Glutamatergic neuron (in vitro differentiated cells): ENCODE data around the gene SLC35B1. TPM values are rescaled to one million over a fixed set of nuclear protein-coding genes. Genes with fewer than 3 reads are reported as not detected.

Source experiments
- DNase-seq: peaks from one replicate; pipeline ENCODE4 v3.0.0; 2022
- H3K27ac Mint-ChIP-seq: one replicate; pipeline ENCODE4 v1.8.0; 2020; ENCODE audit warnings: mild to moderate bottlenecking, mixed read lengths, inconsistent platforms; ENCODE audit not compliant: unreplicated experiment
- H3K27me3 Mint-ChIP-seq: one replicate; pipeline ENCODE4 v1.8.0; 2020; ENCODE audit warnings: mild to moderate bottlenecking, moderate library complexity, mixed read lengths, inconsistent platforms; ENCODE audit not compliant: unreplicated experiment
- H3K36me3 Mint-ChIP-seq: one replicate; pipeline ENCODE4 v1.8.0; 2020; ENCODE audit warnings: mild to moderate bottlenecking, mixed read lengths, inconsistent platforms; ENCODE audit not compliant: unreplicated experiment
- H3K4me1 Mint-ChIP-seq: one replicate; pipeline ENCODE4 v1.8.0; 2020; ENCODE audit warnings: mild to moderate bottlenecking, low read depth, mixed read lengths, inconsistent platforms; ENCODE audit not compliant: unreplicated experiment
- H3K4me3 Mint-ChIP-seq: one replicate; pipeline ENCODE4 v1.8.0; 2020; ENCODE audit warnings: mild to moderate bottlenecking, mixed read lengths, inconsistent platforms; ENCODE audit not compliant: unreplicated experiment
- H3K9me3 Mint-ChIP-seq: one replicate; pipeline ENCODE4 v1.8.0; 2020; ENCODE audit warnings: mild to moderate bottlenecking, moderate library complexity, mixed read lengths, inconsistent platforms; ENCODE audit not compliant: unreplicated experiment
- total RNA-seq: library from RNA; stranded (reverse); fragmentation: NEBNext Ultra II Directional; extraction: Animal tissue kit (Norgen Biotek cat#: 25700); gene quantifications from one replicate; pipeline ENCODE4 v1.2.1, GENCODE V29; 2021; ENCODE audit not compliant: unreplicated experiment
- TF ChIP-seq, protein P1 (sequence below): fragments of 200-600 bp; sonication (generic); IDR thresholded peaks from one replicate; pipeline ENCODE4 v1.5.0; 2021; ENCODE audit not compliant: partially characterized antibody, unreplicated experiment

Gene SLC35B1
- total RNA-seq, 1 donor from 2014 or later = 123 TPM

- DNase-seq = no peak
- Mint-ChIP-seq H3K27ac (no peak overlapping the region), H3K9me3 (no peaks in the 10 kb centered on the region), H3K4me3 (no peak overlapping the region), H3K4me1 (peaks cover 15% of the 10 kb centered on the region), H3K36me3 (no peaks in the 10 kb centered on the region), H3K27me3 (no peaks in the 10 kb centered on the region)
- TF ChIP-seq, protein P1, sequence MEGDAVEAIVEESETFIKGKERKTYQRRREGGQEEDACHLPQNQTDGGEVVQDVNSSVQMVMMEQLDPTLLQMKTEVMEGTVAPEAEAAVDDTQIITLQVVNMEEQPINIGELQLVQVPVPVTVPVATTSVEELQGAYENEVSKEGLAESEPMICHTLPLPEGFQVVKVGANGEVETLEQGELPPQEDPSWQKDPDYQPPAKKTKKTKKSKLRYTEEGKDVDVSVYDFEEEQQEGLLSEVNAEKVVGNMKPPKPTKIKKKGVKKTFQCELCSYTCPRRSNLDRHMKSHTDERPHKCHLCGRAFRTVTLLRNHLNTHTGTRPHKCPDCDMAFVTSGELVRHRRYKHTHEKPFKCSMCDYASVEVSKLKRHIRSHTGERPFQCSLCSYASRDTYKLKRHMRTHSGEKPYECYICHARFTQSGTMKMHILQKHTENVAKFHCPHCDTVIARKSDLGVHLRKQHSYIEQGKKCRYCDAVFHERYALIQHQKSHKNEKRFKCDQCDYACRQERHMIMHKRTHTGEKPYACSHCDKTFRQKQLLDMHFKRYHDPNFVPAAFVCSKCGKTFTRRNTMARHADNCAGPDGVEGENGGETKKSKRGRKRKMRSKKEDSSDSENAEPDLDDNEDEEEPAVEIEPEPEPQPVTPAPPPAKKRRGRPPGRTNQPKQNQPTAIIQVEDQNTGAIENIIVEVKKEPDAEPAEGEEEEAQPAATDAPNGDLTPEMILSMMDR = no peak
Observed at GRCh38 chr17:49731435-49731831, 23.7 kb upstream of the SLC35B1 start.

DNA sequence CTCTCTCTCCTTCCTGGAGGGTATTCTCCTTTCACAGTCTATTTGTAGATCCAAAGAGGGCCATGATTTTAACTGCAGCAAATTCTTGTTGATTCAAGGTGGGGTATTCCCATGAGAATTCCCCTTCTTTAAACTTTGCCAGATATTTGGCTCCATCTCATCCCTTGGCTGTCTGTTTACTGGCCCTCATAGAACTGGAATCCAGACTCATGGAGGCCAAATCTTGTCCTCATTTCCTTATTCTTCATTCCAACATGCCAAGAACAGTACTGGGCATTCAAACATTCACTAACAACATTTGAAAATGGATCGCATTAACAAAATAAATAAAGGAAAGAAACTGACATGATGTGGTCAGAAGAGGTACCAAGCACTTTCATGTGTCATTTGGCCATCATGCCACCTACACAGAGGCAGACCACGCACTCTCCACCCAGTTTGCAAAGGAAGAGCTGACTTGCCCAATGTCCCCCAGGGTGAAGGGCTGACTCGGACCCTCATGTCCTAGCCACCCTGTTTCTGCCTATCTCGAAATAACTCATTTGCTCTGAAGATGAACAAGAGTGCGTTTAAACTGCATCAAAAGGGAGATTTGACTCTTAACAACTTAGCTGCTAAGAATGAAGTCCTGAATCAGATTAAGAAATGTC lies 23.1 kb upstream of the SLC35B1 start:
- Mint-ChIP-seq H3K4me1 (peaks cover 15% of the 10 kb centered on the region), H3K4me3 (no peak overlapping the region), H3K36me3 (no peaks in the 10 kb centered on the region), H3K9me3 (no peaks in the 10 kb centered on the region), H3K27ac (no peak overlapping the region), H3K27me3 (no peaks in the 10 kb centered on the region)
- no peak for DNase-seq
- TF ChIP-seq, protein P1 = no peak

DNA sequence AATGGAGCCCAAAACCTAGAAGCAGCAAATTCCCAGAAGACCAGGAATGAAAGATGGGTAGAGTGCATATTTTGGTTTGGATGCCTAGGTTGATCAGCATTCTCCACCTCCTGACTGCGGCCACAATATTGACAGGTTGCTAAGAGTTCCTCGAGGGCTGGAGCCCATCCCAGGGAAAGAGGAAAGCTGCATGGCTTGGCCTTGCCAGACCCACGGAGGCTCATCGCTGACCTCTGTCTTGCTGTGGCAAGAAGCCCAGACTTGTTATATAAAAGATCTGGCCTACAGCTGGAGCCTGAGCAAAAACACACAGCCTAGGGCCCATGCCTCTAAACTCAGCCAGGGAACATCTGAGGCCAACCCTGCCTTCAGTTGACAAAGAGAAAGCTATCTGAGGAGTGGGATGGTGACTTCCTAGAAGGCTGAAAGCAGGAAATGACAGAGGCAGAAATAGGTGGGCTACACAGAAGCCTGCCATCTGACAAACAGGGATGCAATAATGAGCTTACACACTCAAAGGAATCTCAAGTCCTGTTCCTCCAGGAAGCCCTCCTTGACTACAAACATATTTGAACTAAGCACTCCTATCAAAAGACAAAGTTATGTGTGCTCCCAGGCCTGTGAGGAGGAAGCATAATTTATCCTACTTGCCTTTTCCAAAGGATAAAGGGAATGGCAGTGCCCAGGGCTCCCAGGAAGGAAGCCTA lies 22.5 kb upstream of the SLC35B1 start:
- Mint-ChIP-seq H3K27ac (peak overlapping the region; percentile 2), H3K4me1 (peaks cover 16% of the 10 kb centered on the region)

GRCh38 chr17:49729069-49729468 lies 21.3 kb upstream of the SLC35B1 start:
- TF ChIP-seq, protein P1 = no peak
- no peak for DNase-seq
- H3K27ac Mint-ChIP-seq = no peak overlapping the region
- no peak overlapping the region for H3K4me3 Mint-ChIP-seq
- peaks cover 2% of the 10 kb centered on the region for H3K9me3 Mint-ChIP-seq
- peaks cover 9% of the 10 kb centered on the region for H3K36me3 Mint-ChIP-seq
- H3K27me3 Mint-ChIP-seq = peaks cover 2% of the 10 kb centered on the region
- peaks cover 24% of the 10 kb centered on the region for H3K4me1 Mint-ChIP-seq

More for the DNA sequence above, 22.5 kb upstream of the SLC35B1 start:
- Mint-ChIP-seq H3K27me3 (no peaks in the 10 kb centered on the region), H3K36me3 (peaks cover 7% of the 10 kb centered on the region), H3K9me3 (no peaks in the 10 kb centered on the region), H3K4me3 (no peak overlapping the region)
- TF ChIP-seq, protein P1 = no peak
- no peak for DNase-seq

DNA sequence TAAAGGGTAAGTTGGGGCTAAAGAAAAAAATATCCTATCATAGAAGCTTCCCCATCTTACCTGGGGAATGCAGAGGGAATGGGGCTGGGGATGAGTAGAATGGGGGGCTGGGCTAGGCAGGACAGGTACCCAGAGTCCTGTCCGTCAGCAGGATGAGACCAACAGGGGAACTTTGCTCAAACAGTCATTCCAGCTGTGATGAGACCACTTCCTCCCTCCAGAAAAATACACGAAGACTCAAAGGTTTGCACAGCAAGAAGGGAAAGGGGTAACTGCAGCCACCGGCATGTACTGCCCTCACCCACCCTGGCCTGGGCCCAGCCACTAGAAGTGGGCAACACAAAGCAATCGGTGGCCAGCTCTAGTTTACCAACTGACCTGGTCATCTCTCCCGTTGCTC lies 20.7 kb upstream of the SLC35B1 start:
- TF ChIP-seq, protein P1 = no peak
- H3K27me3 Mint-ChIP-seq = peaks cover 8% of the 10 kb centered on the region
- no peak overlapping the region for H3K27ac Mint-ChIP-seq
- H3K36me3 Mint-ChIP-seq = peaks cover 9% of the 10 kb centered on the region
- H3K4me1 Mint-ChIP-seq = peaks cover 31% of the 10 kb centered on the region
- no peak overlapping the region for H3K4me3 Mint-ChIP-seq
- H3K9me3 Mint-ChIP-seq = peaks cover 5% of the 10 kb centered on the region
- DNase-seq = no peak
